SH-SY5Y (cell line): ENCODE measurements around the gene CHD8.

ENCODE experiments used
- GATA2 ChIP-seq: IDR thresholded peaks from 2 replicates; pipeline ENCODE4 v1.6.1; 2011; ENCODE audit warnings: mild to moderate bottlenecking, low read depth, low read length
- GATA3 ChIP-seq: IDR thresholded peaks from 2 replicates; pipeline ENCODE4 v1.6.1; 2011; ENCODE audit warnings: low read depth, mild to moderate bottlenecking, low read length, moderate library complexity

GRCh38 chr14:21501568-21501967 lies 45.6 kb upstream of the CHD8 start:
- TF ChIP-seq GATA2, result no peak
- no peak for TF ChIP-seq GATA3
